ENCODE results near the gene ATP6V1B1.

ATP6V1B1 gene

GRCh38 chr2:70927641-70928040, 8.1 kb upstream of the ATP6V1B1 start:
- H3K4me3 ChIP-seq (ENCODE audit: low read length), result no peak overlapping the region
- DNase-seq (ENCODE audit: low read depth), result no peak
- TF ChIP-seq, protein P1, sequence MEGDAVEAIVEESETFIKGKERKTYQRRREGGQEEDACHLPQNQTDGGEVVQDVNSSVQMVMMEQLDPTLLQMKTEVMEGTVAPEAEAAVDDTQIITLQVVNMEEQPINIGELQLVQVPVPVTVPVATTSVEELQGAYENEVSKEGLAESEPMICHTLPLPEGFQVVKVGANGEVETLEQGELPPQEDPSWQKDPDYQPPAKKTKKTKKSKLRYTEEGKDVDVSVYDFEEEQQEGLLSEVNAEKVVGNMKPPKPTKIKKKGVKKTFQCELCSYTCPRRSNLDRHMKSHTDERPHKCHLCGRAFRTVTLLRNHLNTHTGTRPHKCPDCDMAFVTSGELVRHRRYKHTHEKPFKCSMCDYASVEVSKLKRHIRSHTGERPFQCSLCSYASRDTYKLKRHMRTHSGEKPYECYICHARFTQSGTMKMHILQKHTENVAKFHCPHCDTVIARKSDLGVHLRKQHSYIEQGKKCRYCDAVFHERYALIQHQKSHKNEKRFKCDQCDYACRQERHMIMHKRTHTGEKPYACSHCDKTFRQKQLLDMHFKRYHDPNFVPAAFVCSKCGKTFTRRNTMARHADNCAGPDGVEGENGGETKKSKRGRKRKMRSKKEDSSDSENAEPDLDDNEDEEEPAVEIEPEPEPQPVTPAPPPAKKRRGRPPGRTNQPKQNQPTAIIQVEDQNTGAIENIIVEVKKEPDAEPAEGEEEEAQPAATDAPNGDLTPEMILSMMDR (IDR thresholded peaks at IDR 0.05; ENCODE audit: insufficient read depth, low read depth, low read length, missing control alignments), result no peak

- no peak overlapping the region for H3K4me3 ChIP-seq (ENCODE audit: low read length)
- DNase-seq (ENCODE audit: low read depth), result no peak
- TF ChIP-seq, protein P1 (IDR thresholded peaks at IDR 0.05; ENCODE audit: insufficient read depth, low read depth, low read length, missing control alignments), result no peak
Observed at GRCh38 chr2:70928366-70928765, 7.3 kb upstream of the ATP6V1B1 start.

DNA sequence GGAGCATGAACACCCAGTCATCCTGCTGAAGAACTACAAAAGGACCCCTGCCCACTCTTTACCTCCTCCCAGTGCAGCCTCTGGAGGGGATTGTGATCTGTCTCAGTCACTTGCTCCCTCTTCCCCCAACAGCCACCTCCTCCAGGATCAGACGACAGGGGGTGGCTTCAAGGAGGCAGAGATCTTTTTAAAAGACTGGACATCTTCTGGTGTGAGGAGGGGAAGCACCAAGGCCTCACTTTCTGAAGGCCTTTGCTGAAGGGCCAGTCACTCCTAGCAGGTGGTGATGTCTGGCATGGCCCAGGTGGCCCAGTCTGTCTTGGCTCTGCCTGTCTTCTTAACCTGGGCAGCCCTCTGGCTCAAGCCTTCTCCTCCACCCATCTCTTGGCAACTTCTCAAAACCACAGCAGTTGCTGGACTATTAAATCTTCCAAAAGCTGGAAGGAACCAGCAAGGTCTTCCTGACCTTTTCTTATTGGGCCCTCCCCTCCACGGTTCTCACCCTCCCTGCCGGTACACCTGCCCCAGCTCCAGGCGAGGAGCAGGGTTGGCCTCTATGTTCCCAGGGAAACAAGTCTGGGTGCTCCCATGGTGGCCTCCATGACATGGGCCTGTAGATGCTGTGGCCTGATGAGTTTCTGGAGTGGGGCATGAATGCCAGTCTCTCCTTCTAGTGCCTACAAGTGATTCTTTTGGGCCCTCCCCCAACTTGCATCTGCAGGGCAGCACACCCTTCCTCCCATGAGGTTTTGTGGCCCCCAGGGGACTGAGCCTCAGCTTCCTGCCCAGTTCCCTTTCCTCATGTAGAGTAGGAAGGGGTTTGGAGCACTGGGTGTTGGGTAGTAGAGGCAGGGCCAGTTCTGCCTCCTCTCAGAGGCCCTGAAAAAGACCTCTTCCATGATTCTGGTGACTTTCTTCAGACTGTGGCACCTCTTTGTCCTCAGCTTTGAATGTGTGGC, 5.0 kb upstream of the ATP6V1B1 start:
- no peak overlapping the region for H3K4me3 ChIP-seq (ENCODE audit: low read length)
- TF ChIP-seq, protein P1 (IDR thresholded peaks at IDR 0.05; ENCODE audit: insufficient read depth, low read depth, low read length, missing control alignments), result no peak
- no peak for DNase-seq (ENCODE audit: low read depth)

GRCh38 chr2:70931376-70932000, 4.2 kb upstream of the ATP6V1B1 start:
- TF ChIP-seq, protein P1 (IDR thresholded peaks at IDR 0.05; ENCODE audit: insufficient read depth, low read depth, low read length, missing control alignments), result no peak
- no peak overlapping the region for H3K4me3 ChIP-seq (ENCODE audit: low read length)
- DNase-seq (ENCODE audit: low read depth), result no peak

- TF ChIP-seq, protein P1 (IDR thresholded peaks at IDR 0.05; ENCODE audit: insufficient read depth, low read depth, low read length, missing control alignments), result no peak
- H3K4me3 ChIP-seq (ENCODE audit: low read length), result no peak overlapping the region
- DNase-seq (ENCODE audit: low read depth), result no peak
Observed at GRCh38 chr2:70932631-70933230, 3.0 kb upstream of the ATP6V1B1 start.

DNA sequence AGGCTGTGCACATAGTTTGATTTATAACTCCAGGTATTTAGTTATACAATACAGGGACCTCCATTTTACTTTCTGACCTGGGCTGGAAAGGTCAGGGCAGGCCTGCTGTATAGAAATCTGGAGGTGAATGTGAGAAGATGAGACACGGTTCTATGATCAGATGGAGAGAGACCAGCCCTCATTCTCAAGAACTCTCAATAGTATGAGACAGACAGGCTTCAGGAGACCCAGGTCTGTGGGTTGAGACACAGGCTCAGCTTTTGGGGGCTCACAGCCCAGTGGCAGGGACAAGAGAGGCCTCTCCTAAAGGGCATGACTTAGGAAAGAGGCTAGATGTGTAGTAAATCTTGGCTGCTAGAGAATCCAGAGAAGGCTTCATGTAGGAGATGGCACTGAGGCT, 719 bp upstream of the ATP6V1B1 start:
- DNase-seq (ENCODE audit: low read depth), result no peak
- TF ChIP-seq, protein P1 (IDR thresholded peaks at IDR 0.05; ENCODE audit: insufficient read depth, low read depth, low read length, missing control alignments), result no peak
- no peak overlapping the region for H3K4me3 ChIP-seq (ENCODE audit: low read length)

Data from epithelial cell of esophagus (primary cell).